ENCODE data around the gene TMEM47. TPM values are rescaled to one million over a fixed set of nuclear protein-coding genes. Genes with fewer than 3 reads are reported as not detected.

Gene TMEM47
- total RNA-seq, 1 donor from 2014 or later: 36.6 TPM

GRCh38 chrX:34624416-34624815 lies 32.7 kb downstream of the TMEM47 start:
- Histone ChIP-seq H3K27ac (replicated peaks) (no peak overlapping the region), H3K4me1 (peaks cover 15% of the 10 kb centered on the region), H3K27me3 (ENCODE audit: low read depth) (no peaks in the 10 kb centered on the region), H3K4me3 (no peak overlapping the region), H3K9me3 (replicated peaks) (no peaks in the 10 kb centered on the region), H3K36me3 (no peaks in the 10 kb centered on the region)
- no peak for TF ChIP-seq CTCF (IDR thresholded peaks at IDR 0.05; ENCODE audit: borderline replicate concordance)
- DNase-seq: no peak
- intact Hi-C loops (cut with micrococcal nuclease): no loop called here

GRCh38 chrX:34619920-34620319 lies 37.2 kb downstream of the TMEM47 start:
- no peak overlapping the region for H3K4me3 ChIP-seq
- peak overlapping the region; percentile 38 for H3K27ac ChIP-seq (replicated peaks)
- TF ChIP-seq CTCF (IDR thresholded peaks at IDR 0.05; ENCODE audit: borderline replicate concordance): no peak
- no peak for DNase-seq
- H3K4me1 ChIP-seq: peaks cover 12% of the 10 kb centered on the region
- no peaks in the 10 kb centered on the region for H3K27me3 ChIP-seq (ENCODE audit: low read depth)
- no peaks in the 10 kb centered on the region for H3K9me3 ChIP-seq (replicated peaks)
- no peaks in the 10 kb centered on the region for H3K36me3 ChIP-seq
- intact Hi-C loops (cut with micrococcal nuclease): no loop called here

- no peaks in the 10 kb centered on the region for H3K27me3 ChIP-seq (ENCODE audit: low read depth)
- no peaks in the 10 kb centered on the region for H3K36me3 ChIP-seq
- no peaks in the 10 kb centered on the region for H3K4me1 ChIP-seq
- TF ChIP-seq CTCF (IDR thresholded peaks at IDR 0.05; ENCODE audit: borderline replicate concordance): no peak
- intact Hi-C loops (cut with micrococcal nuclease): no loop called here
- H3K4me3 ChIP-seq: no peak overlapping the region
- no peak overlapping the region for H3K27ac ChIP-seq (replicated peaks)
- DNase-seq: no peak
- no peaks in the 10 kb centered on the region for H3K9me3 ChIP-seq (replicated peaks)
Measured at GRCh38 chrX:34612036-34612435, 45.0 kb downstream of the TMEM47 start.

DNA sequence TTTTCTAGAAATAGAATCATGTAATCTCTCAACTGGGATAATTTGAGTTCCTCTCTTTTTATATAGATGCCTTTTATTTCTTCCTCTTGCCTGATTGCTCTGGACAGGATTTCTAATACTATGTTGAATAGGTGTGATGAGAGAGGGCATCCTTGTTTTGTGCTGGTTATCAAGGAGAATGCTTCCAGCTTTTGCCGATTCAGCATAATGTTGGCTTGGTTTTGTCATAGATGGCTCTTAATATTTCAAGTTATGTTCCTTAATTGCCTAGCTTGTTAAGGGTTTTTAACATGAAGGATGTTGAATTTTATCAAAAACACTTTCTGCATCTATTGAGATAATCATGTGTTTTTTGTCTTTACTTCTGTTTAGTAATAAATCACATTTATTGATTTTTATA lies 58.7 kb downstream of the TMEM47 start:
- Histone ChIP-seq H3K36me3 (no peaks in the 10 kb centered on the region), H3K27me3 (ENCODE audit: low read depth) (no peaks in the 10 kb centered on the region), H3K4me1 (no peaks in the 10 kb centered on the region), H3K9me3 (replicated peaks) (no peaks in the 10 kb centered on the region), H3K4me3 (no peak overlapping the region), H3K27ac (replicated peaks) (no peak overlapping the region)
- intact Hi-C loops (cut with micrococcal nuclease): no loop called here
- no peak for TF ChIP-seq CTCF (IDR thresholded peaks at IDR 0.05; ENCODE audit: borderline replicate concordance)
- no peak for DNase-seq

DNA sequence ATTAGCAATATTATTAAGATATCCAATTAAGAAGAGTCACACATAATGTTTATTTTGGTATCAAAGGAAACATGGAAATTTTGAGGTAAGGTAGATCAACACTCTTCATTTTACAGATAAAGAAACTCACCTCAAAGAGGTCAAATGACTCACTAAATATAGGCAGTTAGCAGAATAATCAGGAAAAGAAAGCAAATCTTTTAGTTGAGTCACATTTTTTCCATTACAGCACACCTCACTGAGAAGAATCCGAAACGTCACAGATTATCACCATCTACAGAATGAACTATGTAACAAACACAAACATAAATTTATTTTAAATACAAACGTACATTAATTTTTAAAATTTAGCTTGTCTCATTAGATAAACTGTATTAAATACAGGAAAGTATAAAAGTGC lies 70.1 kb downstream of the TMEM47 start:
- intact Hi-C loops (cut with micrococcal nuclease): no loop called here
- H3K27me3 ChIP-seq (ENCODE audit: low read depth): no peaks in the 10 kb centered on the region
- no peak overlapping the region for H3K27ac ChIP-seq (replicated peaks)
- no peak for DNase-seq
- no peaks in the 10 kb centered on the region for H3K36me3 ChIP-seq
- no peak overlapping the region for H3K4me3 ChIP-seq
- no peaks in the 10 kb centered on the region for H3K4me1 ChIP-seq
- no peak for TF ChIP-seq CTCF (IDR thresholded peaks at IDR 0.05; ENCODE audit: borderline replicate concordance)
- H3K9me3 ChIP-seq (replicated peaks): peaks cover 13% of the 10 kb centered on the region

Measured in left ventricle myocardium inferior (tissue), 1 donor.